C4-2B (cell line): ENCODE measurements around the gene MYLK4.

Source experiments
- ZFX ChIP-seq: fragments of 450-650 bp; IDR thresholded peaks from 2 replicates; pipeline ENCODE4 v1.6.1; 2017
- TF ChIP-seq, protein P1 (sequence below): fragments of 450-650 bp; conservative IDR thresholded peaks from 2 replicates; pipeline ENCODE4 v1.5.1; 2017; ENCODE audit warnings: mild to moderate bottlenecking

DNA sequence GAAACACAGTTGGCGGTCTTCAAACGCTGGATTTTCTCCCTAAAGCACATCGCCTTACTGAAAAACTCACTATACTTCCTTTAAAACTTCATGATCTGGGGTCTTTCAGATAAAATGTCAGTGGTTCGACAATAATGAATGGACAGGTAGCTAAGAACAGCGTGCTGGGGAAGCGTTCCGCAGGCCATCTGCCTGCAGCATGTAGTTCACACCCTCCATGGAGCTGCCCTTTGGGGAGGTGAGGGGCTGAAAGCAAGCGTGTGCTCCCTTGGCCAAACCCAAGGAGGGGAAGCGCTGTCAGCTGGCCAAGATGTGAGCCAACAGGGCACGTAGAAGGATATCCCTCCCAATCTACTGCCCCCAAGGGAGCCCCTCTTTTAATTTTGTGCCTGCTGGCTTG, 20.8 kb downstream of the MYLK4 start:
- TF ChIP-seq, protein P1, sequence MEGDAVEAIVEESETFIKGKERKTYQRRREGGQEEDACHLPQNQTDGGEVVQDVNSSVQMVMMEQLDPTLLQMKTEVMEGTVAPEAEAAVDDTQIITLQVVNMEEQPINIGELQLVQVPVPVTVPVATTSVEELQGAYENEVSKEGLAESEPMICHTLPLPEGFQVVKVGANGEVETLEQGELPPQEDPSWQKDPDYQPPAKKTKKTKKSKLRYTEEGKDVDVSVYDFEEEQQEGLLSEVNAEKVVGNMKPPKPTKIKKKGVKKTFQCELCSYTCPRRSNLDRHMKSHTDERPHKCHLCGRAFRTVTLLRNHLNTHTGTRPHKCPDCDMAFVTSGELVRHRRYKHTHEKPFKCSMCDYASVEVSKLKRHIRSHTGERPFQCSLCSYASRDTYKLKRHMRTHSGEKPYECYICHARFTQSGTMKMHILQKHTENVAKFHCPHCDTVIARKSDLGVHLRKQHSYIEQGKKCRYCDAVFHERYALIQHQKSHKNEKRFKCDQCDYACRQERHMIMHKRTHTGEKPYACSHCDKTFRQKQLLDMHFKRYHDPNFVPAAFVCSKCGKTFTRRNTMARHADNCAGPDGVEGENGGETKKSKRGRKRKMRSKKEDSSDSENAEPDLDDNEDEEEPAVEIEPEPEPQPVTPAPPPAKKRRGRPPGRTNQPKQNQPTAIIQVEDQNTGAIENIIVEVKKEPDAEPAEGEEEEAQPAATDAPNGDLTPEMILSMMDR, result no peak
- TF ChIP-seq ZFX, result no peak
